ENCODE data around the gene SIRPB2. TPM values are rescaled to one million over a fixed set of nuclear protein-coding genes. Genes with fewer than 3 reads are reported as not detected.

The SIRPB2 gene
- total RNA-seq, 1 experiment from 2014 or later: not detected

GRCh38 chr20:1462001-1462400, 29.2 kb downstream of the SIRPB2 start:
- Histone ChIP-seq H3T11ph (ENCODE audit: low read length) (no peak overlapping the region), H3K14ac (ENCODE audit: insufficient read depth, low read length) (no peak overlapping the region), H3K27me3 (ENCODE audit: insufficient read depth, low read length) (no peaks in the 10 kb centered on the region), H4K91ac (ENCODE audit: insufficient read length, low read depth, low read length) (no peak overlapping the region), H3K9me3 (ENCODE audit: control insufficient read depth, low read depth, low read length) (no peaks in the 10 kb centered on the region), H3K56ac (ENCODE audit: insufficient read length, low read depth, low read length) (no peak overlapping the region), H3K4ac (ENCODE audit: low read depth, low read length) (no peak overlapping the region), H3K23ac (ENCODE audit: insufficient read length, low read depth, low read length) (no peak overlapping the region), H3K79me2 (ENCODE audit: insufficient read depth, low read length) (peaks cover 12% of the 10 kb centered on the region; the same call in 1 of the 2 replicates), H3K23me2 (ENCODE audit: insufficient read length, low read depth, low read length, poor library complexity, severe bottlenecking) (peaks cover 7% of the 10 kb centered on the region), H2BK12ac (ENCODE audit: insufficient read length, low read depth, low read length) (no peak overlapping the region), H3K79me1 (ENCODE audit: insufficient read depth, low read depth, low read length, poor library complexity, severe bottlenecking) (peaks cover 21% of the 10 kb centered on the region), H3K27ac (ENCODE audit: insufficient read length, low read depth, low read length) (no peak overlapping the region), H4K20me1 (ENCODE audit: control insufficient read depth, insufficient read depth, insufficient read length) (no peaks in the 10 kb centered on the region), H3K4me1 (ENCODE audit: insufficient read depth, low read length) (no peaks in the 10 kb centered on the region; the same call in 1 of the 2 replicates), H3K9ac (ENCODE audit: extremely low read depth, insufficient read length, low read length) (no peak overlapping the region), H2BK5ac (ENCODE audit: insufficient read length, low read length) (no peak overlapping the region), H2BK15ac (ENCODE audit: low read depth, low read length) (no peak overlapping the region), H3K18ac (ENCODE audit: insufficient read length, low read depth, low read length) (no peak overlapping the region), H2AFZ (ENCODE audit: low read length) (no peak overlapping the region), H3K4me2 (ENCODE audit: insufficient read depth, insufficient read length, low read length) (no peak overlapping the region), H2AK5ac (ENCODE audit: insufficient read length, low read length) (no peak overlapping the region), H4K5ac (ENCODE audit: insufficient read length, low read depth, low read length) (no peak overlapping the region), H4K8ac (replicated peaks; ENCODE audit: insufficient read length, low read depth, low read length) (no peak overlapping the region), H2BK20ac (ENCODE audit: low read depth, low read length, poor library complexity, severe bottlenecking) (no peak overlapping the region), H2BK120ac (ENCODE audit: low read depth, low read length, poor library complexity, severe bottlenecking) (no peak overlapping the region)
- TF ChIP-seq, protein P1, sequence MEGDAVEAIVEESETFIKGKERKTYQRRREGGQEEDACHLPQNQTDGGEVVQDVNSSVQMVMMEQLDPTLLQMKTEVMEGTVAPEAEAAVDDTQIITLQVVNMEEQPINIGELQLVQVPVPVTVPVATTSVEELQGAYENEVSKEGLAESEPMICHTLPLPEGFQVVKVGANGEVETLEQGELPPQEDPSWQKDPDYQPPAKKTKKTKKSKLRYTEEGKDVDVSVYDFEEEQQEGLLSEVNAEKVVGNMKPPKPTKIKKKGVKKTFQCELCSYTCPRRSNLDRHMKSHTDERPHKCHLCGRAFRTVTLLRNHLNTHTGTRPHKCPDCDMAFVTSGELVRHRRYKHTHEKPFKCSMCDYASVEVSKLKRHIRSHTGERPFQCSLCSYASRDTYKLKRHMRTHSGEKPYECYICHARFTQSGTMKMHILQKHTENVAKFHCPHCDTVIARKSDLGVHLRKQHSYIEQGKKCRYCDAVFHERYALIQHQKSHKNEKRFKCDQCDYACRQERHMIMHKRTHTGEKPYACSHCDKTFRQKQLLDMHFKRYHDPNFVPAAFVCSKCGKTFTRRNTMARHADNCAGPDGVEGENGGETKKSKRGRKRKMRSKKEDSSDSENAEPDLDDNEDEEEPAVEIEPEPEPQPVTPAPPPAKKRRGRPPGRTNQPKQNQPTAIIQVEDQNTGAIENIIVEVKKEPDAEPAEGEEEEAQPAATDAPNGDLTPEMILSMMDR (conservative IDR thresholded peaks at IDR 0.05): no peak
- Mint-ChIP-seq H3K27me3 (ENCODE audit: low read depth) (no peaks in the 10 kb centered on the region), H3K27ac (no peak overlapping the region), H3K36me3 (ENCODE audit: insufficient read depth in 1 of 3, low read depth in 3 of 3) (peaks cover 19 to 44% (median 41%) of the 10 kb centered on the region in 3 experiments; a peak in 6 of 7 replicates), H3K4me3 (no peak overlapping the region), H3K9me3 (no peaks in the 10 kb centered on the region; a peak in 1 of 5 replicates), H3K4me1 (peaks cover 9 to 12% of the 10 kb centered on the region in 2 experiments)
- no CpG with 5 or more reads among the region's 3 CpGs for WGBS (ENCODE audit: extremely low coverage, insufficient read length, low lambda C conversion rate)
- DNase-seq: no peak
